Adrenal gland (tissue), 12 donors: Measurements from ENCODE around the gene PIK3AP1. TPM values are rescaled to one million over a fixed set of nuclear protein-coding genes. Genes with fewer than 3 reads are reported as not detected.

Source experiments
- DNase-seq, 7 donors: peaks; one replicate each; pipeline ENCODE4 v3.0.0-alpha.2; 2019 to 2020
- H3K27ac ChIP-seq, 5 donors: fragments of 200-600 bp; sonication (generic) in 4 of 5; 1 replicate in 3 of 5; 2 replicates in 2 of 5; pipeline versions ENCODE4 v1.5.1 to v1.8.0; 2016 to 2020; ENCODE audit warnings: mild to moderate bottlenecking in 1 of 5
- H3K27me3 ChIP-seq: fragments of 200-600 bp; 2 replicates; pipeline ENCODE4 v1.8.0; 2021
- H3K36me3 ChIP-seq, 2 donors: fragments of 200-600 bp; replicated peaks in 1 of 2; 1 replicate in 1 of 2; 2 replicates in 1 of 2; pipeline versions ENCODE4 v1.5.1 to v1.8.0; 2018 to 2022
- H3K4me1 ChIP-seq, 2 donors: fragments of 200-600 bp; replicated peaks in 1 of 2; 1 replicate in 1 of 2; 2 replicates in 1 of 2; pipeline versions ENCODE4 v1.5.1 to v1.8.0; 2018 to 2021
- H3K4me3 ChIP-seq, 4 donors: fragments of 200-600 bp; sonication (generic) in 3 of 4; one replicate each; pipeline ENCODE4 v1.5.1; 2016 to 2018
- H3K9me3 ChIP-seq, 3 donors: fragments of 200-600 bp; sonication (generic) in 1 of 3; replicated peaks in 1 of 3; 1 replicate in 2 of 3; 2 replicates in 1 of 3; pipeline versions ENCODE4 v1.5.1 to v1.8.0; 2016 to 2021
- POLR2A ChIP-seq, 2 donors: fragments of 450-650 bp; IDR thresholded peaks; one replicate each; pipeline ENCODE4 v1.6.1; 2017; ENCODE audit warnings: antibody characterized with exemption in 2 of 2, mild to moderate bottlenecking in 2 of 2, moderate library complexity in 1 of 2
- WGBS, 4 donors: extraction: QIAGEN DNeasy Blood & Tissue Kit in 2 of 4; methylation state at CpG; one replicate each; pipeline versions ENCODE4 v1.1.5 to v1.1.7; 2013 to 2017; 5-methylcytosine and 5-hydroxymethylcytosine counted together
- intact Hi-C, 2 donors: fragments of 100-400 bp; cut with DNase I; formaldehyde crosslinking; loops; one replicate each; pipeline versions ENCODE4 v1.14.1 to v1.15.0; 2022 to 2023
- polyA plus RNA-seq, 3 donors: library from polyadenylated mRNA; stranded (reverse); fragments of 200-250 nt in 2 of 3; fragments of 350-450 nt in 1 of 3; fragmentation: Illumina TruSeq in 1 of 3; extraction: RNeasy Lipid Tissue Mini Kit (QIAGEN cat#74804) in 1 of 3; gene quantifications; one replicate each; pipeline ENCODE4 v1.2.3, GENCODE V29; 2013 to 2014
- total RNA-seq, 9 donors: library from RNA; depleted of rRNA in 4 of 9; stranded (reverse); fragments of >200 nt in 4 of 9; fragments of 120-200 nt in 1 of 9; fragmentation: NEBNext Ultra II Directional in 1 of 9; extraction: Animal tissue kit (Norgen Biotek cat#: 25700) in 1 of 9; gene quantifications; one replicate each; pipeline versions ENCODE4 v1.1.0 to v1.2.4, GENCODE V29; 2013 to 2023
- TF ChIP-seq, protein P1 (sequence below), 6 experiments: fragments of 450-650 bp in 4 of 6; fragments of 200-600 bp in 2 of 6; sonication (generic) in 1 of 6; IDR thresholded peaks; 1 replicate in 5 of 6; 2 replicates in 1 of 6; pipeline versions ENCODE4 v1.5.1 to v1.8.0; 2016 to 2021; ENCODE audit warnings: antibody characterized with exemption in 6 of 6, mild to moderate bottlenecking in 2 of 6, moderate library complexity in 1 of 6
- donor health status: healthy with polysubstance abuse.
- donor health status: Bipolar disorder and iron deficiency.
- donor health status: DM: yes; HTN: yes; CAD: no.
- donor health status: DM: no; HTN: no; CAD: no.
- donor health status: DM: no; HTN: no; CAD: no.
- donor health status: DM: yes; HTN: yes; CAD: no.

Gene PIK3AP1
- total and polyA plus RNA-seq, 12 donors = 2.0 to 38.5 (median 10.4) TPM

DNA sequence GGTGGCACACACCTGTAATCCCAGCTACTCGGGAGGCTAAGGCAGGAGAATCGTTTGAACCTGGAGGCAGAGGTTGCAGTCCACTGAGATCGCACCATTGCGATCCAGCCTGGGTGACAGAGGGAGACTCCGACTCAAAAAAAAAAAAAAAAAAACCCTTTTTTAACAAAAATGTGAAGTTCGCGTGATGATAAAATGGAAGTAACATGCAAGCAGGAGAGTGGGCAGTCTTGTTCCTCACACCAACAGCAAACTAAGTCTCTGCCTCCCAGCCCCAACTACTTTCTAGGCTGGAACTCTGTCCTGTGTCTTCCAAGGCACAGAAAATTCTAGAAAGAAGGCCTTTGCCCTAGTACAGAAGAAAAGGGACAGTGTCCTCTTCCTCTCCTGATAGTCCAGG, 11.3 kb downstream of the PIK3AP1 start:
- Histone ChIP-seq H3K4me1 (no peaks in the 10 kb centered on the region), H3K36me3 (no peaks in the 10 kb centered on the region), H3K27ac (peak overlapping the region in 2 of 5 donors; percentile 18 to 40), H3K4me3 (no peak overlapping the region), H3K9me3 (no peaks in the 10 kb centered on the region), H3K27me3 (no peaks in the 10 kb centered on the region)
- 87 to 93% (median 90%) methylated on average over 7 of the region's 7 CpGs for WGBS, 4 donors
- DNase-seq = no peak
- TF ChIP-seq POLR2A (IDR thresholded peaks at IDR 0.05) = no peak
- TF ChIP-seq, protein P1, sequence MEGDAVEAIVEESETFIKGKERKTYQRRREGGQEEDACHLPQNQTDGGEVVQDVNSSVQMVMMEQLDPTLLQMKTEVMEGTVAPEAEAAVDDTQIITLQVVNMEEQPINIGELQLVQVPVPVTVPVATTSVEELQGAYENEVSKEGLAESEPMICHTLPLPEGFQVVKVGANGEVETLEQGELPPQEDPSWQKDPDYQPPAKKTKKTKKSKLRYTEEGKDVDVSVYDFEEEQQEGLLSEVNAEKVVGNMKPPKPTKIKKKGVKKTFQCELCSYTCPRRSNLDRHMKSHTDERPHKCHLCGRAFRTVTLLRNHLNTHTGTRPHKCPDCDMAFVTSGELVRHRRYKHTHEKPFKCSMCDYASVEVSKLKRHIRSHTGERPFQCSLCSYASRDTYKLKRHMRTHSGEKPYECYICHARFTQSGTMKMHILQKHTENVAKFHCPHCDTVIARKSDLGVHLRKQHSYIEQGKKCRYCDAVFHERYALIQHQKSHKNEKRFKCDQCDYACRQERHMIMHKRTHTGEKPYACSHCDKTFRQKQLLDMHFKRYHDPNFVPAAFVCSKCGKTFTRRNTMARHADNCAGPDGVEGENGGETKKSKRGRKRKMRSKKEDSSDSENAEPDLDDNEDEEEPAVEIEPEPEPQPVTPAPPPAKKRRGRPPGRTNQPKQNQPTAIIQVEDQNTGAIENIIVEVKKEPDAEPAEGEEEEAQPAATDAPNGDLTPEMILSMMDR (IDR thresholded peaks at IDR 0.05) = no peak
- intact Hi-C loops = no loop called here

DNA sequence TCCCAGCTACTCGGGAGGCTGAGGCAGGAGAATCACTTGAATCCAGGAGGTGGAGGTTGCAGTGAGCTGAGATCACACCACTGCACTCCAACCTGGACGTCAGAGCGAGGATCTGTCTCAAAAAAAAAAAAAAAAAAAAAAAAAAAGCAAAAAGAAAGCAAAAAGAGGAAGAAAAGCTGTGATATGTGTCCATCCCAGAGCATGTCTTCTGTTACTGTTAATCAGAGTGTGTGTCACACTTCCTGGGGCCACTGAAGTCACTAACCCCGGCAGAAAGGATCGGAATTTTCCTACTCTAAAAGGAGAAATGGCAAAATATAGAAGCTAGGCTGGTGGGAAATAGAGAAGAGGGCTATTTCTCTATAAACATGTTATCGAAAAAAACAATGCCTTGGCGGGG, 11.9 kb downstream of the PIK3AP1 start:
- intact Hi-C loops = no loop called here
- H3K36me3 ChIP-seq = no peaks in the 10 kb centered on the region
- DNase-seq = peak in 2 of 7 donors; percentile 15 to 23
- no peaks in the 10 kb centered on the region for H3K9me3 ChIP-seq
- TF ChIP-seq, protein P1 (IDR thresholded peaks at IDR 0.05) = no peak
- TF ChIP-seq POLR2A (IDR thresholded peaks at IDR 0.05) = no peak
- no peaks in the 10 kb centered on the region for H3K27me3 ChIP-seq
- H3K4me3 ChIP-seq = no peak overlapping the region
- WGBS, 4 donors = 66 to 77% (median 74%) methylated on average over 7 of the region's 7 CpGs
- peak overlapping the region in 1 of 5 donors; percentile 75 for H3K27ac ChIP-seq
- no peaks in the 10 kb centered on the region for H3K4me1 ChIP-seq

DNA sequence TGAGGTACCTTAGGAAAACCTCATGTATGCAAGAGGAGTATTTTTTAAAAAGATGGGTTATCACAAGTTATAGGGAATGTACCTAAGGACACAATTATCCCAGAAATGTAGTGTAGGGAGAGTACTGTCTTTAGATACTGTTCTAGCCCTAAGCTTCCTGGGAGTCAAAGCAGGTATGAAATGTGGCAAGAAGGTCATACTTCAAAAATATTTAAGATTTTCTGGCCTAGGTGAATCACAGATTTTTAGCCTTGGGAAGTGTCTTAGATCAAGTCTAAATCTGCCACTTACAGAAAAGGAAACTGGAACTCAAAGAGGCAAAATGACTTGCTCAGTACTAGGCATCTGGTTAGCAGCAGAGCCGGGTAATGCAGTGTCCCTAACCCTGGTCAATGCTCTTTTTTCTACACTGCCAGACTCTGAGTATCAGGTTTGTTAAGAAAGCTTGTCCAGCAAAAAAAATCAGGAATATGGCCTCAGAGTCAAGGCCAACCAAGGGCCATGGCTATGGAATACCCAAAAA, 13.9 kb downstream of the PIK3AP1 start:
- no peaks in the 10 kb centered on the region for H3K27me3 ChIP-seq
- 80 to 100% (median 87%) methylated on average over 1 of the region's 1 CpG for WGBS, 4 donors
- no peaks in the 10 kb centered on the region for H3K9me3 ChIP-seq
- no peaks in the 10 kb centered on the region for H3K4me1 ChIP-seq
- H3K36me3 ChIP-seq = no peaks in the 10 kb centered on the region
- no peak overlapping the region for H3K27ac ChIP-seq
- intact Hi-C loops = no loop called here
- no peak for TF ChIP-seq POLR2A (IDR thresholded peaks at IDR 0.05)
- TF ChIP-seq, protein P1 (IDR thresholded peaks at IDR 0.05) = no peak
- DNase-seq = no peak
- H3K4me3 ChIP-seq = no peak overlapping the region

DNA sequence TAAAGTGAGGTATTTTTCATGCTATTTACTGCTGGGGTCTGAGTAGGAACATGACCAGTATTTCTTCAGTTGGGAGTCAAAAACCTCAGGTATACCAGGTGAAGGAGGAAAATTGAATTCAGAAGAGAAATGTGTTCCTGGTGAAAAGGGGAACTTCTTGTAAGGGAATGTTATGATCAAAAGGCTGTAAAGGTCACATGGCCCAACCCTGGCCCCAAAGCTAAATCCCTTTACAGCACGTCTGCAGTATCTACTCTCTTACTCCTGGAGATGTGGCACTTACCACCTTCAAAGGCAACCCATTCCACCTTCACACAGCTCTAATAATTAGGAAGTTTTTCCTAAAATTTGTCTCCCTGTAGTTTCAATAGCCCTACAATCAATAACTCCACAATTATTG, 15.2 kb downstream of the PIK3AP1 start:
- DNase-seq = no peak
- H3K9me3 ChIP-seq = no peaks in the 10 kb centered on the region
- 67 to 79% (median 74%) methylated on average over 1 of the region's 1 CpG for WGBS, 4 donors
- no peaks in the 10 kb centered on the region for H3K27me3 ChIP-seq
- intact Hi-C loops = no loop called here
- no peaks in the 10 kb centered on the region for H3K4me1 ChIP-seq
- no peak overlapping the region for H3K27ac ChIP-seq
- H3K4me3 ChIP-seq = no peak overlapping the region
- no peaks in the 10 kb centered on the region for H3K36me3 ChIP-seq
- no peak for TF ChIP-seq POLR2A (IDR thresholded peaks at IDR 0.05)
- TF ChIP-seq, protein P1 (IDR thresholded peaks at IDR 0.05) = no peak
